ENCODE data around the gene RBMS1. TPM values are rescaled to one million over a fixed set of nuclear protein-coding genes. Genes with fewer than 3 reads are reported as not detected.

The RBMS1 gene
- total and polyA plus RNA-seq, 2 of the 13 experiments (the other 11 are each of a cell fraction or from before 2014, with no cell fraction given) = 55.5 to 110 TPM

GRCh38 chr2:160433466-160434140, 60.0 kb downstream of the RBMS1 start (continued):
- TF ChIP-seq, protein P1, sequence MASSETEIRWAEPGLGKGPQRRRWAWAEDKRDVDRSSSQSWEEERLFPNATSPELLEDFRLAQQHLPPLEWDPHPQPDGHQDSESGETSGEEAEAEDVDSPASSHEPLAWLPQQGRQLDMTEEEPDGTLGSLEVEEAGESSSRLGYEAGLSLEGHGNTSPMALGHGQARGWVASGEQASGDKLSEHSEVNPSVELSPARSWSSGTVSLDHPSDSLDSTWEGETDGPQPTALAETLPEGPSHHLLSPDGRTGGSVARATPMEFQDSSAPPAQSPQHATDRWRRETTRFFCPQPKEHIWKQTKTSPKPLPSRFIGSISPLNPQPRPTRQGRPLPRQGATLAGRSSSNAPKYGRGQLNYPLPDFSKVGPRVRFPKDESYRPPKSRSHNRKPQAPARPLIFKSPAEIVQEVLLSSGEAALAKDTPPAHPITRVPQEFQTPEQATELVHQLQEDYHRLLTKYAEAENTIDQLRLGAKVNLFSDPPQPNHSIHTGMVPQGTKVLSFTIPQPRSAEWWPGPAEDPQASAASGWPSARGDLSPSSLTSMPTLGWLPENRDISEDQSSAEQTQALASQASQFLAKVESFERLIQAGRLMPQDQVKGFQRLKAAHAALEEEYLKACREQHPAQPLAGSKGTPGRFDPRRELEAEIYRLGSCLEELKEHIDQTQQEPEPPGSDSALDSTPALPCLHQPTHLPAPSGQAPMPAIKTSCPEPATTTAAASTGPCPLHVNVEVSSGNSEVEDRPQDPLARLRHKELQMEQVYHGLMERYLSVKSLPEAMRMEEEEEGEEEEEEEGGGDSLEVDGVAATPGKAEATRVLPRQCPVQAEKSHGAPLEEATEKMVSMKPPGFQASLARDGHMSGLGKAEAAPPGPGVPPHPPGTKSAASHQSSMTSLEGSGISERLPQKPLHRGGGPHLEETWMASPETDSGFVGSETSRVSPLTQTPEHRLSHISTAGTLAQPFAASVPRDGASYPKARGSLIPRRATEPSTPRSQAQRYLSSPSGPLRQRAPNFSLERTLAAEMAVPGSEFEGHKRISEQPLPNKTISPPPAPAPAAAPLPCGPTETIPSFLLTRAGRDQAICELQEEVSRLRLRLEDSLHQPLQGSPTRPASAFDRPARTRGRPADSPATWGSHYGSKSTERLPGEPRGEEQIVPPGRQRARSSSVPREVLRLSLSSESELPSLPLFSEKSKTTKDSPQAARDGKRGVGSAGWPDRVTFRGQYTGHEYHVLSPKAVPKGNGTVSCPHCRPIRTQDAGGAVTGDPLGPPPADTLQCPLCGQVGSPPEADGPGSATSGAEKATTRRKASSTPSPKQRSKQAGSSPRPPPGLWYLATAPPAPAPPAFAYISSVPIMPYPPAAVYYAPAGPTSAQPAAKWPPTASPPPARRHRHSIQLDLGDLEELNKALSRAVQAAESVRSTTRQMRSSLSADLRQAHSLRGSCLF (CRISPR knock-in tag; IDR thresholded peaks at IDR 0.05; ENCODE audit: borderline replicate concordance) = no peak
- TF ChIP-seq ELF1 (CRISPR knock-in tag; IDR thresholded peaks at IDR 0.05) (no peak), CREB3 (CRISPR knock-in tag; IDR thresholded peaks at IDR 0.05) (no peak)
- TF ChIP-seq, protein P2, sequence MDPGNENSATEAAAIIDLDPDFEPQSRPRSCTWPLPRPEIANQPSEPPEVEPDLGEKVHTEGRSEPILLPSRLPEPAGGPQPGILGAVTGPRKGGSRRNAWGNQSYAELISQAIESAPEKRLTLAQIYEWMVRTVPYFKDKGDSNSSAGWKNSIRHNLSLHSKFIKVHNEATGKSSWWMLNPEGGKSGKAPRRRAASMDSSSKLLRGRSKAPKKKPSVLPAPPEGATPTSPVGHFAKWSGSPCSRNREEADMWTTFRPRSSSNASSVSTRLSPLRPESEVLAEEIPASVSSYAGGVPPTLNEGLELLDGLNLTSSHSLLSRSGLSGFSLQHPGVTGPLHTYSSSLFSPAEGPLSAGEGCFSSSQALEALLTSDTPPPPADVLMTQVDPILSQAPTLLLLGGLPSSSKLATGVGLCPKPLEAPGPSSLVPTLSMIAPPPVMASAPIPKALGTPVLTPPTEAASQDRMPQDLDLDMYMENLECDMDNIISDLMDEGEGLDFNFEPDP (CRISPR knock-in tag; conservative IDR thresholded peaks at IDR 0.05) = no peak

Measured in HepG2 (cell line).